IPS-20b (cell line): ENCODE measurements around the gene GLB1L.

ENCODE experiments used
- H3K27ac ChIP-seq: one replicate; pipeline ENCODE4 v1.5.1; 2013; ENCODE audit warnings: low read length
- H3K27me3 ChIP-seq: 2 replicates; pipeline ENCODE4 v1.6.1; 2013; ENCODE audit warnings: mild to moderate bottlenecking, low read length, inconsistent platforms; ENCODE audit not compliant: insufficient read depth
- H3K36me3 ChIP-seq: 2 replicates; pipeline ENCODE4 v1.6.1; 2013; ENCODE audit warnings: low read depth, mild to moderate bottlenecking, inconsistent platforms, low read length, moderate library complexity; ENCODE audit not compliant: insufficient read depth
- H3K4me1 ChIP-seq: 2 replicates; pipeline ENCODE4 v1.6.1; 2013; ENCODE audit warnings: mild to moderate bottlenecking, control low read depth, inconsistent platforms, low read length, moderate library complexity; ENCODE audit not compliant: insufficient read depth
- H3K4me3 ChIP-seq: 2 replicates; pipeline ENCODE4 v1.5.1; 2013; ENCODE audit warnings: mild to moderate bottlenecking, low read length, inconsistent platforms
- H3K9ac ChIP-seq: 2 replicates; pipeline ENCODE4 v1.6.1; 2013; ENCODE audit warnings: low read depth, mild to moderate bottlenecking, inconsistent platforms, low read length, moderate library complexity
- H3K9me3 ChIP-seq: 2 replicates; pipeline ENCODE4 v1.6.1; 2013; ENCODE audit warnings: mild to moderate bottlenecking, low read depth, low read length, inconsistent platforms; ENCODE audit not compliant: insufficient read depth

Gene GLB1L

DNA sequence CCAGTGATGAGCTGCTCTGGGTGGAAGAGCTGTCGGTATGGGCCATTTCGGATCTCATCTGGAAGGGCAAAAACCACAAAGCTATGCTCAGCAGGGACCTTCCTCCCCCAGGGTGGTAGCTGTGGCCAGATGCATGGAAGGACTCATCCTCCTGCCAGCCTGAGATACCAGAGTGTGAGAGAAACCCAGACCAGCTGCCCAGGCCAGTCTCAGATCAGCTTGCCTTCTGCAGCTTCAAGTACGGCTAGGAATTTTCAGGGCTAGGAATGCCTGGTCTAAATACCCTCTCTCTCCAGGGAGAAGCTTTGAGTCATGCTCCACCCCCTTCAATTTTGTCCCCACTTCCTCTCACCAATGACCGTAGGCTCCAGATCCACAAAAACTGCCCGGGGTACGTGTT lies 6.4 kb upstream of the GLB1L start:
- Histone ChIP-seq H3K9ac (no peak overlapping the region), H3K27me3 (peaks cover 56% of the 10 kb centered on the region), H3K4me3 (no peak overlapping the region), H3K4me1 (peaks cover 14% of the 10 kb centered on the region), H3K9me3 (no peaks in the 10 kb centered on the region), H3K27ac (no peak overlapping the region), H3K36me3 (peaks cover 30% of the 10 kb centered on the region)

DNA sequence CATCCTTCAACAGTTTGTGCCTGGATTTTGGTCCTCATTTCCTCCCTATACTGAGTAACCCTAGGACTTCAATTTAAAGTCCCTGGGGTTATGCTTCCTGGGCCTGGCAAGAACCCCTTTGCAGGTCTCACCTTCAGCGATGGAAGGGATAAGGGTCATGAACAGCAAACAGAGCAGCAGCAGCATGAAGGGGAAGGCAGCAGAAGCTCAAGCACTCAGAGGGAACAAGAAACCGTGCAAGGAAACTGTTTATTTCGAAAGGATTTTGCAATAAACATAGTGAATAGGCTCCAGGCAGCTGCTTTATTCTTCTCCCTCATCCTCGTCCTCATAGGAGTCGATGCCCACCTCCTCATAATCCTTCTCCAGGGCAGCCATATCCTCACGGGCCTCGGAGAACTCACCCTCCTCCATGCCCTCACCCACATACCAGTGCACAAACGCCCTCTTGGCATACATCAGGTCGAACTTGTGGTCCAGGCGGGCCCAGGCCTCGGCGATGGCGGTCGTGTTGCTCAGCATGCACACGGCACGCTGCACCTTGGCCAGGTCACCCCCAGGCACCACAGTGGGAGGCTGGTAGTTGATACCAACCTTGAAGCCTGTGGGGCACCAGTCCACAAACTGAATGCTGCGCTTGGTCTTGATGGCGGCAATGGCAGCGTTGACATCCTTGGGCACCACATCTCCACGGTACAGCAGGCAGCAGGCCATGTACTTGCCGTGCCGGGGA lies 5.0 kb upstream of the GLB1L start:
- Histone ChIP-seq H3K36me3 (peaks cover 30% of the 10 kb centered on the region), H3K27ac (no peak overlapping the region), H3K9me3 (no peaks in the 10 kb centered on the region), H3K27me3 (peaks cover 41% of the 10 kb centered on the region), H3K4me3 (no peak overlapping the region), H3K9ac (no peak overlapping the region), H3K4me1 (peaks cover 14% of the 10 kb centered on the region)

DNA sequence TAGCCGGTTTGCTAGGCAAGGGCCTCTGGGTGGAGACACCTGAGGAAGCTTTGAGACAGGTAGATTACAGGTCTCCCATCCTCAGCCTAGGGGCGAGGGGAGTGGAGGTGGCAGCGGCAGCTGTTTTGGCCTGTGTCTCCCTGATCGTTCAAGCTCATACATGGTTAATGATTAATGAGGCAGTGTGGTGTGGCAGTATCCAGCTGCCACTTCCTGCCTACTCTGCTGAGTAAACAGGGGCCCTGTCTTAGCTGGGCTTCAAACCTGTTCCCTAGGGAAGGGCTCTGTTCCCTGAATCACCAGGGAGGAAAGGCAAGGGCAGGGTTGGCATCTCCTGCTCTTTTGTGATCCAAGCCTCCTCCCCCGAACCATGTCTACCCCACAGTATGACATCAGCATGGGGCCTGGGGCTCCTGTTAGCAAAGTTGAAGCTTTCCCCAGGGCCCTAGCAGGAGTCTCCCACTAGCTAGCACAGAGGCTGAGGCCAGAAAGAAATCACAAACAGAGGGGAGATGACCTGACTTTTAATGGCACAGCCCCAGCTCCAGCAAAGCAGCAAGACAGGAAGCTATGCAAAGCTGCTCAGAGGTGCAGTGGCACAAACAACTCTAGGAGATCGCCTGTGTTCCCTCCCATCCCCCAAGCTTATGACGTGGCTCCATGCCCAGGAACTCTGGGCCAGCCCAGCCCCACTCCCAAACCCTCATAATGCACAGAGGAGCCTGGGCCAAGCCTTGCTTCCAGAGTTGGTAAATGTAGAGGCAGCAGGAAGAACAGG lies 4.1 kb upstream of the GLB1L start:
- Histone ChIP-seq H3K27ac (no peak overlapping the region), H3K9me3 (no peaks in the 10 kb centered on the region), H3K9ac (peak overlapping the region; percentile 30; the same call in 1 of the 2 replicates), H3K4me1 (peaks cover 18% of the 10 kb centered on the region), H3K27me3 (peaks cover 33% of the 10 kb centered on the region), H3K4me3 (no peak overlapping the region), H3K36me3 (peaks cover 30% of the 10 kb centered on the region)

DNA sequence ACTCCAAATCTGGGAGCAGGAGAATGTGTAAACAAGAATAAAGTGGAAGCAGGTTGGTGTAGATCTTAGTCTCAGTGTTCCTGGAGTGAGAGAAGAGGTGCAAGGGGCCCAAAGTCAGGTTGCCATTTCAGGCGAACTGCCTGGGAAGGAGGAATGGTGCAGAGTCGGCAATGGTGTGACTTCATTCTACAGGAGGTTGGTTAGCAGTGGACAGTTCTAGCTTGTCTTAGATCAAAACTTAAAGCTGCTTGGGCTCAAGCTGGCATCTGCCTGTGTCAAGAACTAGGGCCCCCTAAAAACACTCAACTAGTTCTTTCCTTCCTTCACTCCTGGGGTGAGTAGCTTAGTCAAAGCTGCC lies 3.6 kb upstream of the GLB1L start:
- H3K9me3 ChIP-seq = no peaks in the 10 kb centered on the region
- peaks cover 18% of the 10 kb centered on the region for H3K4me1 ChIP-seq
- H3K27me3 ChIP-seq = peaks cover 27% of the 10 kb centered on the region
- H3K4me3 ChIP-seq = no peak overlapping the region
- H3K36me3 ChIP-seq = peaks cover 30% of the 10 kb centered on the region
- peak overlapping the region; percentile 30; the same call in 1 of the 2 replicates for H3K9ac ChIP-seq
- H3K27ac ChIP-seq = no peak overlapping the region

DNA sequence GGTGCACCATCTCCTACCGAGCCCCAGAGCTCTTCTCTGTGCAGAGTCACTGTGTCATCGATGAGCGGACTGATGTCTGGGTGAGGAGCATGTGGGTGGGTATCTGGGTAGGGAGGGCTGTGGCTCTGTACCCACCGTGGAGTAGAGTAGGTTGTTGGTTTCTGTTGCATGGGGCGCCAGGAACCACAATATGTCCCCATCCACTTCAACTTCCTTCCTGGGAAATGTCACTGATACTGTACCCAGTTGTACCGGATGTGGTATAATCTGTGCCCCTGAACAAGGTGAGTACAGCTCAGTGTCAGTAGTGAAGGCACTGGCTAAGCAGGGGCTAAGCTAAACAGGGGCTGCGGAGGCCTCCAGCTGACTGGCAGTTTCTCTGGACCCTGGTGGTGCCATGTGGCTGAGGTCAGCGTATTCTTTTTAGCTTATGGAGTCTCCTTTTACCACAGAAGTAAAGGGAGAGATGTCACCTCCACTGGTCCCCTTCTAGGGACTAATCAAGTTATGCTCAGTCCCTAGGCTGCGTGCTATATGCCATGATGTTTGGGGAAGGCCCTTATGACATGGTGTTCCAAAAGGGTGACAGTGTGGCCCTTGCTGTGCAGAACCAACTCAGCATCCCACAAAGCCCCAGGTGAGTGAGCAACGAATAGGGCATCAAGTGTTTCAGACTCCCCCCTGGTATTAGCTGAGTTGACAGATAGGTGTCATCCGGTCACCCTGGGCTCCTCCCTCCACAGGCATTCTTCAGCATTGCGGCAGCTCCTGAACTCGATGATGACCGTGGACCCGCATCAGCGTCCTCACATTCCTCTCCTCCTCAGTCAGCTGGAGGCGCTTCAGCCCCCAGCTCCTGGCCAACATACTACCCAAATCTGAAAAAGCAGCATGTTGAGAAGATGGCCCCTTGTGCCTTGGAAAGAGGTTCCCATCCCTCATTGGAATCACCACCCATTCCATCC lies 2.7 kb upstream of the GLB1L start:
- H3K36me3 ChIP-seq = peaks cover 30% of the 10 kb centered on the region
- peaks cover 19% of the 10 kb centered on the region for H3K27me3 ChIP-seq
- H3K27ac ChIP-seq = no peak overlapping the region
- peaks cover 18% of the 10 kb centered on the region for H3K4me1 ChIP-seq
- no peak overlapping the region for H3K9ac ChIP-seq
- H3K4me3 ChIP-seq = no peak overlapping the region
- no peaks in the 10 kb centered on the region for H3K9me3 ChIP-seq

DNA sequence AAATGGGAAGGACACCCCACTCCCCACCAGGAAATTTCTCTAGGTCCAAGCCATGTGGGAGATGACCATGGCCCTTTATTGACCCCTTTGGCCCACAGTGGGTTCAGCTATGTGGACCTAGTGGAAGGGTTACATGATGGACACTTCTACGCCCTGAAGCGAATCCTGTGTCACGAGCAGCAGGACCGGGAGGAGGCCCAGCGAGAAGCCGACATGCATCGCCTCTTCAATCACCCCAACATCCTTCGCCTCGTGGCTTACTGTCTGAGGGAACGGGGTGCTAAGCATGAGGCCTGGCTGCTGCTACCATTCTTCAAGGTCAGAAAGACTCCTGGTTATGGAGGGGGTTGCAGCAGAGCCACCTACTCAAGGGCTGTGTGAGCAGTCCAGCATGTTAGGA lies 1.3 kb upstream of the GLB1L start:
- H3K27ac ChIP-seq = no peak overlapping the region

DNA sequence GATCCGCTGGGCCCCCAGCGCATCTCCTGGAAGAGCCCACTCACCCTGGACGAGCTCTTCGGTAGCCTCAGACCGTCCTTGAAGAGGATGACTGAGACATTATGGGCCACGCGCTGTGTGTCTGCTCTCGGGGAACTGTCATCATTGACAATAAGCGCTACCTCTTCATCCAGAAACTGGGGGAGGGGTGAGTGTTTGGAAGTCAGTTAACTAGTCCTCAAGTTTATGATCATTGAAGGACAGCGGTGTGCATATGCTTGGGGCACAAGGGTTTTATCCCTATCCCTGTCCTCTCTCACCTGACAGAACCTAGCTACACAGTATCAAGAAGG lies 621 bp upstream of the GLB1L start:
- peaks cover 30% of the 10 kb centered on the region for H3K36me3 ChIP-seq
- no peaks in the 10 kb centered on the region for H3K27me3 ChIP-seq
- H3K27ac ChIP-seq = peak overlapping the region; percentile 69
- H3K9ac ChIP-seq = peak overlapping the region; percentile 98
- H3K9me3 ChIP-seq = no peaks in the 10 kb centered on the region
- peak overlapping the region; percentile 97 for H3K4me3 ChIP-seq
- peaks cover 11% of the 10 kb centered on the region for H3K4me1 ChIP-seq

More for the DNA sequence above, 1.3 kb upstream of the GLB1L start:
- Histone ChIP-seq H3K9ac (peak overlapping the region; percentile 98; the same call in 1 of the 2 replicates), H3K4me1 (peaks cover 11% of the 10 kb centered on the region), H3K4me3 (peak overlapping the region; percentile 97; the same call in 1 of the 2 replicates), H3K9me3 (no peaks in the 10 kb centered on the region), H3K27me3 (peaks cover 5% of the 10 kb centered on the region), H3K36me3 (peaks cover 30% of the 10 kb centered on the region)

DNA sequence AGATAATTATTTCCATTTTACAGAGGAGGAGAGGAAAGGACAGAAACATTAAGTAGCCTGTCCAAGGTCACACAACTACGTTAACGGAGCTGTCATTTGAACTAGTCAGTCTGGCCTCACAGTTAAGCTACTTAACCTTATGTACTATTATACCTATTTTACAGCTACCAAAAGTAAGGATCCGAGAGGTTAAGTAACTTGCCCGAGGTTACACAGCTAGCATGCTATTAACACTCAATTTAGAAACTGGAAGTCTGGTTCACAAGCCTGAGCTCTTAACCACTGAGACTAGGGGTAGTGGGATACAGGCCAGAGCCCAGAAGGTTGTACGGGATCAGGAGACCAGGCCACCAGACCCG lies 476 bp downstream of the GLB1L start:
- peaks cover 20% of the 10 kb centered on the region for H3K36me3 ChIP-seq
- H3K4me3 ChIP-seq = peak overlapping the region; percentile 97
- peak overlapping the region; percentile 98; the same call in 1 of the 2 replicates for H3K9ac ChIP-seq
- no peaks in the 10 kb centered on the region for H3K27me3 ChIP-seq
- H3K4me1 ChIP-seq = peaks cover 11% of the 10 kb centered on the region
- peak overlapping the region; percentile 69 for H3K27ac ChIP-seq
- no peaks in the 10 kb centered on the region for H3K9me3 ChIP-seq

DNA sequence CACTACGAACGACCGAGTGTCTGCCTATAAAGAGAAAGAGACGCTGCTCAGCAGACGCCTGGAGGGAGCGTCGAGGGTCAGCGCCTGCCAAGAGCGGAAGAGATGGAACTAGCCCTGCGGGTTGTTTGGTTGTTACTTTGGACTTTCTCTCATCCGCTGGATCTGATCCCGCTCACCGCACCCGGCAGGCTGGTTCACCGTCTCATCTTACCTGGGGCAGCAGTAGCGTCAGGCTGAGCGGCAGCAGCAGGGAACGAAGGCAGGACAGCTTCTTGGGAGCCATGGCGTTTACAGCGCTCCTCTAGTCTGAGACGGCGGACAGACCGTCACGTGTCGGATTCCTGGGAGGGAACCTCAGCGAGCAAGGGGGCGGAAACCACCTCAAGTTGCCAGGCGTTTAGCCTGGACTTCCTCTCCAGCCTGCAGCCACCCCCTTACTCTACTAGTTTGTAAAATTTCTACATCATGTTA lies 1.9 kb downstream of the GLB1L start:
- no peak overlapping the region for H3K4me3 ChIP-seq
- no peaks in the 10 kb centered on the region for H3K9me3 ChIP-seq
- no peak overlapping the region for H3K9ac ChIP-seq
- H3K27me3 ChIP-seq = no peaks in the 10 kb centered on the region
- peaks cover 4% of the 10 kb centered on the region; the same call in 1 of the 2 replicates for H3K4me1 ChIP-seq
- no peak overlapping the region for H3K27ac ChIP-seq
- peaks cover 13% of the 10 kb centered on the region for H3K36me3 ChIP-seq

DNA sequence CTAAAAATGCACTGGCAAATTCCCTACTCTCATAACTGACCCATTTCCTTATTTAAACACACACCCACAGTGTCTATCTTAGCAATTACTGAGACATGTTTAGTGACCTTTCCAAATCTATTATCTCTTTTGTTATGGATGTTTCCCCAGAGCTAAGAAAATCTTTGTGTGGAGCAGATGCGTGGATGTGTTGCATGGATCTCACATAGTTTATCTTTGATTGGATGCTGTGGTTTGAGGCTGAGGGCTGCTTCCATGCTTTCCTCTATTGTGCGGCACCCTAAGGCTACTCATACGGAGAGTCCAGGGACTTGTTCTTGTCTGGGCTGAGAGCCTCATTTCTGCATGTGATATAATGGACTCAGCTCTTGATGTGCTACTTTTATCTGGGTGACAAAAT lies 10.9 kb downstream of the GLB1L start:
- Histone ChIP-seq H3K9me3 (no peaks in the 10 kb centered on the region), H3K4me3 (no peak overlapping the region), H3K27ac (no peak overlapping the region), H3K4me1 (no peaks in the 10 kb centered on the region), H3K9ac (no peak overlapping the region), H3K27me3 (no peaks in the 10 kb centered on the region), H3K36me3 (peaks cover 68% of the 10 kb centered on the region)

DNA sequence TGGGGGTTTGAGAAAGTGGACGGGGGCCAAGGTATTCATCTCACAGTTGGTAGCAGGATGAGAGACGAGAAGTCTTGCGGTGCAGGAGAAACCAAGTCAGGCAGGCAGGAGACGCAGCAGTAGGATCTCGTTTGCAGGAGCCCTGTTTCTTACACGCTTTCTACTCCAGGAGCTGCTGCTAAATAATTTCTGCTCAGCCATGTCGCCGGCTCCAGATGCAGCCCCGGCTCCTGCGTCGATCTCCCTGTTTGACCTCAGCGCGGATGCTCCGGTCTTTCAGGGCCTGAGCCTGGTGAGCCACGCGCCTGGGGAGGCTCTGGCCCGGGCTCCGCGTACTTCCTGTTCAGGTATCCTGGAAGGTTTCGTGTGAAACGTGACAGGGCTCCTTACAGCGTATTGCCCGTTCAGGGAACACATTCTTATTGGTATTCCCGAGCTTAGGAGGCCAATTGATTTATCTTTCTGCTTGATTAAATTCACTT lies 15.1 kb downstream of the GLB1L start:
- Histone ChIP-seq H3K4me1 (peaks cover 6% of the 10 kb centered on the region; the same call in 1 of the 2 replicates), H3K36me3 (peaks cover 44% of the 10 kb centered on the region), H3K27ac (peak overlapping the region; percentile 74), H3K27me3 (no peaks in the 10 kb centered on the region), H3K9ac (peak overlapping the region; percentile 91), H3K4me3 (peak overlapping the region; percentile 97), H3K9me3 (no peaks in the 10 kb centered on the region)
